SK-N-SH treated with all-trans-retinoic acid at 6 μM for 48 hours (cell line): Measurements from ENCODE around the gene FGGY.

Source experiments
- ATAC-seq: fragments of 200-7000 bp; cut with Tn5 transposase; 3 replicates; pipeline ENCODE4 v1.9.1; 2020; ENCODE audit warnings: mild to moderate bottlenecking, moderate library complexity
- ARNTL ChIP-seq: fragments of 450-650 bp; formaldehyde crosslinking; IDR thresholded peaks from 2 replicates; pipeline ENCODE4 v1.5.0; 2020; ENCODE audit warnings: low read depth, mild to moderate bottlenecking, moderate library complexity, borderline replicate concordance
- BACH2 ChIP-seq: fragments of 250-450 bp; sonication (Bioruptor Pico); IDR thresholded peaks from 2 replicates; pipeline ENCODE4 v1.9.0; 2021; ENCODE audit warnings: mild to moderate bottlenecking, borderline replicate concordance
- CREB5 ChIP-seq: fragments of 250-450 bp; sonication (Bioruptor Pico); IDR thresholded peaks from 2 replicates; pipeline ENCODE4 v1.5.1; 2020; ENCODE audit warnings: low read depth, mild to moderate bottlenecking, moderate library complexity
- CSDC2 ChIP-seq: fragments of 250-450 bp; sonication (Bioruptor Pico); IDR thresholded peaks from 2 replicates; pipeline ENCODE4 v1.5.0; 2020; ENCODE audit warnings: mild to moderate bottlenecking, moderate library complexity
- CSRNP3 ChIP-seq: fragments of 250-450 bp; sonication (Bioruptor Pico); IDR thresholded peaks from 2 replicates; pipeline ENCODE4 v1.5.1; 2021; ENCODE audit warnings: mild to moderate bottlenecking, moderate library complexity
- ESRRG ChIP-seq: fragments of 250-450 bp; sonication (Bioruptor Pico); IDR thresholded peaks from 2 replicates; pipeline ENCODE4 v1.6.1; 2021; ENCODE audit warnings: mild to moderate bottlenecking
- GLIS3 ChIP-seq: fragments of 250-450 bp; sonication (Bioruptor Pico); IDR thresholded peaks from 2 replicates; pipeline ENCODE4 v1.5.0; 2020; ENCODE audit warnings: mild to moderate bottlenecking, moderate library complexity
- ISL1 ChIP-seq: fragments of 250-450 bp; sonication (Bioruptor Pico); IDR thresholded peaks from 2 replicates; pipeline ENCODE4 v2.1.2; 2022; ENCODE audit warnings: mild to moderate bottlenecking, moderate library complexity
- POU6F1 ChIP-seq: fragments of 250-450 bp; sonication (Bioruptor Pico); IDR thresholded peaks from 2 replicates; pipeline ENCODE4 v1.8.0; 2021; ENCODE audit warnings: low read depth, mild to moderate bottlenecking, moderate library complexity, borderline replicate concordance
- PPARA ChIP-seq: fragments of 250-450 bp; sonication (Bioruptor Pico); IDR thresholded peaks from 2 replicates; pipeline ENCODE4 v1.5.0; 2020; ENCODE audit warnings: mild to moderate bottlenecking, borderline replicate concordance
- RARB ChIP-seq: fragments of 250-450 bp; sonication (Bioruptor Pico); IDR thresholded peaks from 2 replicates; pipeline ENCODE4 v1.8.0; 2021; ENCODE audit warnings: mild to moderate bottlenecking, moderate library complexity
- SNAI2 ChIP-seq: fragments of 250-450 bp; sonication (Bioruptor Pico); IDR thresholded peaks from 2 replicates; pipeline ENCODE4 v1.5.0; 2020; ENCODE audit warnings: mild to moderate bottlenecking, moderate library complexity
- TCF4 ChIP-seq: fragments of 250-450 bp; sonication (Bioruptor Pico); IDR thresholded peaks from 2 replicates; pipeline ENCODE4 v1.8.0; 2021; ENCODE audit warnings: mild to moderate bottlenecking, moderate library complexity, borderline replicate concordance
- TOX ChIP-seq: fragments of 250-450 bp; sonication (Bioruptor Pico); IDR thresholded peaks from 2 replicates; pipeline ENCODE4 v1.8.0; 2021; ENCODE audit warnings: mild to moderate bottlenecking, moderate library complexity, borderline replicate concordance
- TSHZ2 ChIP-seq: fragments of 250-450 bp; sonication (Bioruptor Pico); IDR thresholded peaks from 2 replicates; pipeline ENCODE4 v1.5.0; 2020; ENCODE audit warnings: mild to moderate bottlenecking, moderate library complexity
- ZC3H10 ChIP-seq: fragments of 250-450 bp; sonication (Bioruptor Pico); IDR thresholded peaks from 2 replicates; pipeline ENCODE4 v1.5.1; 2021; ENCODE audit warnings: mild to moderate bottlenecking, moderate library complexity
- ZFP3 ChIP-seq: fragments of 250-450 bp; sonication (Bioruptor Pico); IDR thresholded peaks from 2 replicates; pipeline ENCODE4 v1.5.0; 2020; ENCODE audit warnings: mild to moderate bottlenecking, moderate library complexity
- ZFP30 ChIP-seq: fragments of 450-650 bp; formaldehyde crosslinking; IDR thresholded peaks from 2 replicates; pipeline ENCODE4 v1.5.0; 2022; ENCODE audit warnings: mild to moderate bottlenecking, moderate library complexity
- ZNF565 ChIP-seq: fragments of 450-650 bp; formaldehyde crosslinking; conservative IDR thresholded peaks from 2 replicates; pipeline ENCODE4 v1.5.0; 2020; ENCODE audit warnings: low read depth, mild to moderate bottlenecking, moderate library complexity
- ZNF70 ChIP-seq: fragments of 450-650 bp; formaldehyde crosslinking; IDR thresholded peaks from 2 replicates; pipeline ENCODE4 v1.5.0; 2020; ENCODE audit warnings: mild to moderate bottlenecking, moderate library complexity
- ZNF8 ChIP-seq: fragments of 450-650 bp; formaldehyde crosslinking; IDR thresholded peaks from 2 replicates; pipeline ENCODE4 v1.5.0; 2020; ENCODE audit warnings: mild to moderate bottlenecking, moderate library complexity

Gene FGGY

GRCh38 chr1:59333626-59334277 is 36.9 kb downstream of the FGGY start (continued):
- no peak for TF ChIP-seq TOX (CRISPR knock-in tag)
- no peak for TF ChIP-seq GLIS3 (CRISPR knock-in tag)
- no peak for TF ChIP-seq RARB (CRISPR knock-in tag)
- no peak for TF ChIP-seq CSDC2

- TF ChIP-seq ESRRG (CRISPR knock-in tag) = no peak
- no peak for ATAC-seq
These were observed 43.8 kb downstream of the FGGY start for GRCh38 chr1:59340411-59341307.

GRCh38 chr1:59342801-59343575 is 46.1 kb downstream of the FGGY start:
- no peak for TF ChIP-seq ISL1 (CRISPR knock-in tag)
- TF ChIP-seq ZFP30 = no peak
- TF ChIP-seq ESRRG (CRISPR knock-in tag) = no peak
- TF ChIP-seq CREB5 = no peak
- TF ChIP-seq ZNF565 (CRISPR knock-in tag) = no peak
- TF ChIP-seq GLIS3 (CRISPR knock-in tag) = no peak
- TF ChIP-seq POU6F1 (CRISPR knock-in tag) = no peak
- no peak for TF ChIP-seq BACH2 (CRISPR knock-in tag)
- no peak for TF ChIP-seq CSRNP3 (CRISPR knock-in tag)
- no peak for TF ChIP-seq TSHZ2 (CRISPR knock-in tag)
- no peak for TF ChIP-seq ZFP3 (CRISPR knock-in tag)
- no peak for TF ChIP-seq CSDC2
- TF ChIP-seq TCF4 (CRISPR knock-in tag) = no peak
- no peak for TF ChIP-seq PPARA (CRISPR knock-in tag)
- TF ChIP-seq ARNTL (CRISPR knock-in tag) = no peak
- TF ChIP-seq RARB (CRISPR knock-in tag) = no peak
- TF ChIP-seq ZC3H10 = no peak
- TF ChIP-seq ZNF8 (CRISPR knock-in tag) = no peak
- TF ChIP-seq SNAI2 (CRISPR knock-in tag) = no peak
- no peak for TF ChIP-seq ZNF70 (CRISPR knock-in tag)
- ATAC-seq = no peak
